Measurements from ENCODE around the gene MBP. TPM values are rescaled to one million over a fixed set of nuclear protein-coding genes. Genes with fewer than 3 reads are reported as not detected.
"Not testable (repeated sequence)": the region's sequence is repeated elsewhere in the genome, so short reads cannot be mapped to it uniquely, and the experiment has no call there.

The MBP gene
- total and polyA plus RNA-seq, 2 experiments from 2014 or later: 18.4 to 22.9 TPM

DNA sequence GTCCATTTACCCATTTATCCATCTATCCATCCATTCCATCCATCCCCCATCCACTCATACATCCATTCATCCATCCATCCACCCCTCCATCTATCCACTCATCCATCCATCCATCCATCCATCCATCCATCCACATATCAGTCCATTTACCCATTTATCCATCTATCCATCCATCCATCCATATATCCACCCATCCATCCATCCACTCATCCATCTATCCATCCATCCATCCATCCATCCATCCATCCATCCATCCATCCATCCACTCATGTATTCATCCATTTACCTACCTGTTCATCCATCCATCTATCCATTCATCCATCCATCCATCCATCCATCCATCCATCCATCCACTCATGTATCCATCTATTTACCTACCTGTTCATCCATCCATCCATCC is 113.9 kb downstream of the MBP start:
- not testable (repeated sequence) for H3K9me3 Mint-ChIP-seq

DNA sequence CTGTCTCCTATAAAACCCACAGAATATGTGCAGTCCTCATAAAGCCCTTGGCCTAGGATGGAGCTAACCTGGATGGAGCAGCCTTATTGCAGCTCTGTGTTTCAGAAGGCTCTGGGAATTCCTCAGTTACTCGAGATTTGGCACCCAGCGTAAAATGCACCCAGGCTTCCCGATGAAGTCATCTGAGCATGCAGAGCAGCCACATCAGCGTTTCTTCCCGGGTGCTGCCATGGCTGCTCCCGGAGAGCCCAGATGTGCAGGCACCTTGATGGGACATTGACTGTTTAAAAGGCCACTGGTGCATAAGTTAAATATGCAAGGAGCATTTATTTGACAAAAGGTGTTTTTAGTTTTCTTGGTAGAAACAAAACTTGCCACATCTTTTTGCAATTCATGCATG is 115.2 kb downstream of the MBP start:
- H3K27ac ChIP-seq (ENCODE audit: low read depth): no peak overlapping the region
- no peak overlapping the region for H2AFZ ChIP-seq
- Mint-ChIP-seq H3K27me3 (ENCODE audit: insufficient read depth, low read depth, poor library complexity) (peaks cover 12% of the 10 kb centered on the region), H3K4me1 (peaks cover 2% of the 10 kb centered on the region; the same call in 2 of the 3 replicates), H3K36me3 (ENCODE audit: low read depth) (peaks cover 11% of the 10 kb centered on the region; the same call in 2 of the 3 replicates), H3K27ac (no peak overlapping the region), H3K4me3 (no peak overlapping the region), H3K9me3 (peaks cover 5% of the 10 kb centered on the region; the same call in 2 of the 3 replicates)
- no peaks in the 10 kb centered on the region for H3K27me3 ChIP-seq (ENCODE audit: insufficient read depth)
- no peaks in the 10 kb centered on the region for H3K79me2 ChIP-seq (replicated peaks; ENCODE audit: insufficient read depth)
- DNase-seq (ENCODE audit: low spot score) (no peak), ATAC-seq (no peak)
- no peak overlapping the region for H3K4me2 ChIP-seq
- H3K9me2 ChIP-seq (ENCODE audit: insufficient read depth): peaks cover 10% of the 10 kb centered on the region; the same call in 1 of the 2 replicates
- H3K4me3 ChIP-seq: no peak overlapping the region
- H3K36me3 ChIP-seq (ENCODE audit: insufficient read depth): no peaks in the 10 kb centered on the region
- no peak for TF ChIP-seq EZH2 (IDR thresholded peaks at IDR 0.05; ENCODE audit: low read depth, unreplicated experiment)
- TF ChIP-seq STAT1 (IDR thresholded peaks at IDR 0.05; ENCODE audit: unreplicated experiment): no peak
- TF ChIP-seq POLR2AphosphoS5 (IDR thresholded peaks at IDR 0.05; ENCODE audit: low read depth): no peak
- no peak for TF ChIP-seq NANOG (IDR thresholded peaks at IDR 0.05; ENCODE audit: borderline replicate concordance)
- TF ChIP-seq ZNF331 (CRISPR knock-in tag; IDR thresholded peaks at IDR 0.05; ENCODE audit: low read depth): no peak
- TF ChIP-seq JUNB (IDR thresholded peaks at IDR 0.05; ENCODE audit: unreplicated experiment): no peak
- no peaks in the 10 kb centered on the region for H4K20me1 ChIP-seq (replicated peaks; ENCODE audit: insufficient read depth)
- H3F3A ChIP-seq (replicated peaks; ENCODE audit: low read depth): no peaks in the 10 kb centered on the region
- H3K4me1 ChIP-seq (ENCODE audit: insufficient read depth): no peaks in the 10 kb centered on the region

More for the DNA sequence above, 113.9 kb downstream of the MBP start:
- DNase-seq (ENCODE audit: low spot score); H3K36me3 ChIP-seq (ENCODE audit: insufficient read depth); H2AFZ ChIP-seq; H4K20me1 ChIP-seq (replicated peaks; ENCODE audit: insufficient read depth); ATAC-seq; H3K27me3 ChIP-seq (ENCODE audit: insufficient read depth); H3K4me3 ChIP-seq; H3K27ac Mint-ChIP-seq; H3K4me3 Mint-ChIP-seq; H3K4me1 ChIP-seq (ENCODE audit: insufficient read depth); H3K4me2 ChIP-seq; H3K27ac ChIP-seq (ENCODE audit: low read depth); H3F3A ChIP-seq (replicated peaks; ENCODE audit: low read depth); H3K79me2 ChIP-seq (replicated peaks; ENCODE audit: insufficient read depth): not testable (repeated sequence)
- Mint-ChIP-seq H3K27me3 (ENCODE audit: insufficient read depth, low read depth, poor library complexity) (peaks cover 12% of the 10 kb centered on the region), H3K36me3 (ENCODE audit: low read depth) (peaks cover 11% of the 10 kb centered on the region; the same call in 2 of the 3 replicates), H3K4me1 (peaks cover 12% of the 10 kb centered on the region)
- peaks cover 10% of the 10 kb centered on the region; the same call in 1 of the 2 replicates for H3K9me2 ChIP-seq (ENCODE audit: insufficient read depth)

DNA sequence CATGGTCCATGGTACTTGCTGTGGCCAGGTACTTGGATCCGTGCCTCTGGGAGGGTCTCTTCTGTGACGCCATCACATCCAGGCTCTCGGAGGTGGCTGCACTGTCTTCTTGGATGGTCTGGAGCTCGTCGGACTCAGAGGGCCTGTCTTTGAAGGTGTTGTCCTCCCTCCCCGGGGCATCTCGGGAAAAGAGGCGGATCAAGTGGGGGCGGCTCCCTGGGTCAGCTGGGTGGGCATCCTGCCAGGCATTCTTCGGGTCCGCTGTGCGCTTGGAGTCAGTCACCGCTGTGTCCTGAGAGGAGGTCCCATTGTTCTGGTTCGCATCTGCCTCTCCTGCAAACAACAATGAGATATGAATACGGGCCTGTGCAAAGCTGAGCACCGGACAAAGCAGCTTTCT is 115.6 kb downstream of the MBP start:
- Histone ChIP-seq H3K4me3 (no peak overlapping the region), H3K36me3 (ENCODE audit: insufficient read depth) (no peaks in the 10 kb centered on the region), H3K79me2 (replicated peaks; ENCODE audit: insufficient read depth) (no peaks in the 10 kb centered on the region), H3K27me3 (ENCODE audit: insufficient read depth) (no peaks in the 10 kb centered on the region), H3K4me2 (no peak overlapping the region), H3K9me2 (ENCODE audit: insufficient read depth) (peaks cover 10% of the 10 kb centered on the region; the same call in 1 of the 2 replicates), H3F3A (replicated peaks; ENCODE audit: low read depth) (no peaks in the 10 kb centered on the region), H3K27ac (ENCODE audit: low read depth) (no peak overlapping the region), H3K4me1 (ENCODE audit: insufficient read depth) (no peaks in the 10 kb centered on the region), H4K20me1 (replicated peaks; ENCODE audit: insufficient read depth) (no peaks in the 10 kb centered on the region), H2AFZ (no peak overlapping the region)
- H3K9me3 Mint-ChIP-seq: peaks cover 5% of the 10 kb centered on the region; the same call in 2 of the 3 replicates
- no peak overlapping the region for H3K4me3 Mint-ChIP-seq
- TF ChIP-seq ZNF331 (CRISPR knock-in tag; IDR thresholded peaks at IDR 0.05; ENCODE audit: low read depth): no peak
- TF ChIP-seq, protein P1, sequence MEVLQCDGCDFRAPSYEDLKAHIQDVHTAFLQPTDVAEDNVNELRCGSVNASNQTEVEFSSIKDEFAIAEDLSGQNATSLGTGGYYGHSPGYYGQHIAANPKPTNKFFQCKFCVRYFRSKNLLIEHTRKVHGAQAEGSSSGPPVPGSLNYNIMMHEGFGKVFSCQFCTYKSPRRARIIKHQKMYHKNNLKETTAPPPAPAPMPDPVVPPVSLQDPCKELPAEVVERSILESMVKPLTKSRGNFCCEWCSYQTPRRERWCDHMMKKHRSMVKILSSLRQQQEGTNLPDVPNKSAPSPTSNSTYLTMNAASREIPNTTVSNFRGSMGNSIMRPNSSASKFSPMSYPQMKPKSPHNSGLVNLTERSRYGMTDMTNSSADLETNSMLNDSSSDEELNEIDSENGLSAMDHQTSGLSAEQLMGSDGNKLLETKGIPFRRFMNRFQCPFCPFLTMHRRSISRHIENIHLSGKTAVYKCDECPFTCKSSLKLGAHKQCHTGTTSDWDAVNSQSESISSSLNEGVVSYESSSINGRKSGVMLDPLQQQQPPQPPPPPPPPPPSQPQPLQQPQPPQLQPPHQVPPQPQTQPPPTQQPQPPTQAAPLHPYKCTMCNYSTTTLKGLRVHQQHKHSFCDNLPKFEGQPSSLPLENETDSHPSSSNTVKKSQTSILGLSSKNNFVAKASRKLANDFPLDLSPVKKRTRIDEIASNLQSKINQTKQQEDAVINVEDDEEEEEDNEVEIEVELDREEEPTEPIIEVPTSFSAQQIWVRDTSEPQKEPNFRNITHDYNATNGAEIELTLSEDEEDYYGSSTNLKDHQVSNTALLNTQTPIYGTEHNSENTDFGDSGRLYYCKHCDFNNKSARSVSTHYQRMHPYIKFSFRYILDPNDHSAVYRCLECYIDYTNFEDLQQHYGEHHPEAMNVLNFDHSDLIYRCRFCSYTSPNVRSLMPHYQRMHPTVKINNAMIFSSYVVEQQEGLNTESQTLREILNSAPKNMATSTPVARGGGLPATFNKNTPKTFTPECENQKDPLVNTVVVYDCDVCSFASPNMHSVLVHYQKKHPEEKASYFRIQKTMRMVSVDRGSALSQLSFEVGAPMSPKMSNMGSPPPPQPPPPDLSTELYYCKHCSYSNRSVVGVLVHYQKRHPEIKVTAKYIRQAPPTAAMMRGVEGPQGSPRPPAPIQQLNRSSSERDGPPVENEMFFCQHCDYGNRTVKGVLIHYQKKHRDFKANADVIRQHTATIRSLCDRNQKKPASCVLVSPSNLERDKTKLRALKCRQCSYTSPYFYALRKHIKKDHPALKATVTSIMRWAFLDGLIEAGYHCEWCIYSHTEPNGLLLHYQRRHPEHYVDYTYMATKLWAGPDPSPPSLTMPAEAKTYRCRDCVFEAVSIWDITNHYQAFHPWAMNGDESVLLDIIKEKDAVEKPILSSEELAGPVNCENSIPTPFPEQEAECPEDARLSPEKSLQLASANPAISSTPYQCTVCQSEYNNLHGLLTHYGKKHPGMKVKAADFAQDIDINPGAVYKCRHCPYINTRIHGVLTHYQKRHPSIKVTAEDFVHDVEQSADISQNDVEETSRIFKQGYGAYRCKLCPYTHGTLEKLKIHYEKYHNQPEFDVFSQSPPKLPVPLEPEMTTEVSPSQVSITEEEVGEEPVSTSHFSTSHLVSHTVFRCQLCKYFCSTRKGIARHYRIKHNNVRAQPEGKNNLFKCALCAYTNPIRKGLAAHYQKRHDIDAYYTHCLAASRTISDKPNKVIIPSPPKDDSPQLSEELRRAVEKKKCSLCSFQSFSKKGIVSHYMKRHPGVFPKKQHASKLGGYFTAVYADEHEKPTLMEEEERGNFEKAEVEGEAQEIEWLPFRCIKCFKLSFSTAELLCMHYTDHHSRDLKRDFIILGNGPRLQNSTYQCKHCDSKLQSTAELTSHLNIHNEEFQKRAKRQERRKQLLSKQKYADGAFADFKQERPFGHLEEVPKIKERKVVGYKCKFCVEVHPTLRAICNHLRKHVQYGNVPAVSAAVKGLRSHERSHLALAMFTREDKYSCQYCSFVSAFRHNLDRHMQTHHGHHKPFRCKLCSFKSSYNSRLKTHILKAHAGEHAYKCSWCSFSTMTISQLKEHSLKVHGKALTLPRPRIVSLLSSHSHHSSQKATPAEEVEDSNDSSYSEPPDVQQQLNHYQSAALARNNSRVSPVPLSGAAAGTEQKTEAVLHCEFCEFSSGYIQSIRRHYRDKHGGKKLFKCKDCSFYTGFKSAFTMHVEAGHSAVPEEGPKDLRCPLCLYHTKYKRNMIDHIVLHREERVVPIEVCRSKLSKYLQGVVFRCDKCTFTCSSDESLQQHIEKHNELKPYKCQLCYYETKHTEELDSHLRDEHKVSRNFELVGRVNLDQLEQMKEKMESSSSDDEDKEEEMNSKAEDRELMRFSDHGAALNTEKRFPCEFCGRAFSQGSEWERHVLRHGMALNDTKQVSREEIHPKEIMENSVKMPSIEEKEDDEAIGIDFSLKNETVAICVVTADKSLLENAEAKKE (CRISPR knock-in tag; IDR thresholded peaks at IDR 0.05): no peak
- peaks cover 11% of the 10 kb centered on the region; the same call in 2 of the 3 replicates for H3K36me3 Mint-ChIP-seq (ENCODE audit: low read depth)
- peaks cover 3% of the 10 kb centered on the region; the same call in 2 of the 3 replicates for H3K4me1 Mint-ChIP-seq
- peaks cover 12% of the 10 kb centered on the region for H3K27me3 Mint-ChIP-seq (ENCODE audit: insufficient read depth, low read depth, poor library complexity)
- no peak overlapping the region for H3K27ac Mint-ChIP-seq
- no peak for ATAC-seq
- DNase-seq (ENCODE audit: low spot score): no peak

All from GM23338 (cell line).